Heart left ventricle (tissue), 13 donors: ENCODE data around the gene KLHDC9.

ENCODE experiments used
- CTCF ChIP-seq, 12 donors: fragments of 200-600 bp; sonication (generic) in 4 of 12; IDR thresholded peaks; one replicate each; pipeline versions ENCODE4 v1.5.0 to v1.8.0; 2018 to 2022; ENCODE audit warnings: antibody characterized with exemption in 12 of 12, mild to moderate bottlenecking in 5 of 12
- POLR2A ChIP-seq, 2 donors: fragments of 450-650 bp; IDR thresholded peaks; one replicate each; pipeline ENCODE4 v1.6.1; 2017; ENCODE audit warnings: antibody characterized with exemption in 2 of 2, mild to moderate bottlenecking in 2 of 2, moderate library complexity in 2 of 2
- donor health status: ischemic (EF 13 %, LVEDD 7.1; RV severe dilation, severe dysfunction).
- donor health status: DM: no; HTN: yes; CAD: no.
- donor health status: DM: no; HTN: no; CAD: no.
- donor health status: ischemic (EF 25% LVEDD 6.9; RV normal size, moderate dysfunction).
- donor health status: ischemic (EF 25% LVEDD 5.7; RV mildly dilated, moderate dysfunction).
- donor health status: ischemic (EF 35%, LVEDD 5.7; RV mildly dilated, moderate dysfunction).
- donor health status: nonischemic (EF 11% LVEDD 7.7; RV severe dilation, severe dysfunction).
- donor health status: DM: yes; HTN: yes; CAD: no.
- donor health status: PGD.
- donor health status: ischemic (EF 29% LVEDD 5.4; RV normal size, mild dysfunction).
- donor health status: nonischemic (EF 23%, LVEDD 6.1; RV moderate dilation, normal function).

GRCh38 chr1:161099090-161099802 is 1.1 kb downstream of the KLHDC9 start:
- no peak for TF ChIP-seq CTCF (IDR thresholded peaks at IDR 0.05)
- TF ChIP-seq POLR2A (IDR thresholded peaks at IDR 0.05) = no peak
